Fibroblast of lung (primary cell): ENCODE measurements around the gene TEX2.

Experiments used
- EZH2 ChIP-seq: IDR thresholded peaks from 2 replicates; pipeline ENCODE4 v1.5.1; 2012; ENCODE audit warnings: low read length, control low read depth, mild to moderate bottlenecking; ENCODE audit errors: missing control alignments
- TF ChIP-seq, protein P1 (sequence below), 2 donors: IDR thresholded peaks in 1 of 2; conservative IDR thresholded peaks in 1 of 2; 1 replicate in 1 of 2; 2 replicates in 1 of 2; pipeline ENCODE4 v1.5.1; 2011 to 2012; ENCODE audit warnings: low read length in 2 of 2, control low read depth in 1 of 2, inconsistent platforms in 1 of 2, low read depth in 1 of 2, mild to moderate bottlenecking in 1 of 2

DNA sequence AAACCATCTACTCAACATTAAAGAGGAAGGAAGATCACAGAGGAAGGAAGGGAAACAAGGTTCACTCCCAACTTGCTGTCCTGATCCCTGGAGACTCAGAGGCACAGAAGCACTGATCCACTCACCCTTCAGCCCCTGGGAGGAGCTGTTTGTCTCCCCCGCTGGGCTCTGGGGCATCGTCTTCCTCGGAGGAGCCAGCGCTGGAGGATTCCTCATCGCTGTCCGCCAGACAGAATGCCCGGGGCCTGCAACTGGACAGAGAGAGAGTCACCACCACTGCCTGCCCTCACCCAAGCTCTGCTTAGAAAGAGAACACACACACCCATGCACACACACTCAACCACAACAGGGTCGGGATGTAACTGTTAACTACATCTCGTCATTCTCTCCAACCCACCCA lies 108.3 kb downstream of the TEX2 start:
- TF ChIP-seq, protein P1, sequence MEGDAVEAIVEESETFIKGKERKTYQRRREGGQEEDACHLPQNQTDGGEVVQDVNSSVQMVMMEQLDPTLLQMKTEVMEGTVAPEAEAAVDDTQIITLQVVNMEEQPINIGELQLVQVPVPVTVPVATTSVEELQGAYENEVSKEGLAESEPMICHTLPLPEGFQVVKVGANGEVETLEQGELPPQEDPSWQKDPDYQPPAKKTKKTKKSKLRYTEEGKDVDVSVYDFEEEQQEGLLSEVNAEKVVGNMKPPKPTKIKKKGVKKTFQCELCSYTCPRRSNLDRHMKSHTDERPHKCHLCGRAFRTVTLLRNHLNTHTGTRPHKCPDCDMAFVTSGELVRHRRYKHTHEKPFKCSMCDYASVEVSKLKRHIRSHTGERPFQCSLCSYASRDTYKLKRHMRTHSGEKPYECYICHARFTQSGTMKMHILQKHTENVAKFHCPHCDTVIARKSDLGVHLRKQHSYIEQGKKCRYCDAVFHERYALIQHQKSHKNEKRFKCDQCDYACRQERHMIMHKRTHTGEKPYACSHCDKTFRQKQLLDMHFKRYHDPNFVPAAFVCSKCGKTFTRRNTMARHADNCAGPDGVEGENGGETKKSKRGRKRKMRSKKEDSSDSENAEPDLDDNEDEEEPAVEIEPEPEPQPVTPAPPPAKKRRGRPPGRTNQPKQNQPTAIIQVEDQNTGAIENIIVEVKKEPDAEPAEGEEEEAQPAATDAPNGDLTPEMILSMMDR (conservative IDR thresholded peaks at IDR 0.05 in 1 of 2, IDR thresholded peaks at IDR 0.05 in 1 of 2; ENCODE audit: low read depth in 1 of 2, low read length in 2 of 2), result no peak
- no peak for TF ChIP-seq EZH2
